ENCODE measurements around the gene TRIP13.

TRIP13 gene

GRCh38 chr5:956941-957747, 64.5 kb downstream of the TRIP13 start:
- no peak for DNase-seq

GRCh38 chr5:957748-958485, 65.2 kb downstream of the TRIP13 start:
- no peak for DNase-seq

- no peak for DNase-seq
Observed at GRCh38 chr5:958701-959571, 66.3 kb downstream of the TRIP13 start.

- no peak for DNase-seq
Observed at GRCh38 chr5:959581-960531, 67.2 kb downstream of the TRIP13 start.

- no peak for DNase-seq
Observed at GRCh38 chr5:960551-960950, 67.9 kb downstream of the TRIP13 start.

- DNase-seq, result no peak
Observed at GRCh38 chr5:961002-961710, 68.5 kb downstream of the TRIP13 start.

GRCh38 chr5:961711-962240, 69.1 kb downstream of the TRIP13 start:
- no peak for DNase-seq

- no peak for DNase-seq
Observed at GRCh38 chr5:962386-962785, 69.7 kb downstream of the TRIP13 start.

- no peak for DNase-seq
Observed at GRCh38 chr5:962801-963200, 70.1 kb downstream of the TRIP13 start.

GRCh38 chr5:963310-963672, 70.6 kb downstream of the TRIP13 start:
- no peak for DNase-seq

GRCh38 chr5:963673-964531, 71.2 kb downstream of the TRIP13 start:
- no peak for DNase-seq

GRCh38 chr5:964821-965220, 72.1 kb downstream of the TRIP13 start:
- DNase-seq, result no peak

GRCh38 chr5:965604-966344, 73.1 kb downstream of the TRIP13 start:
- no peak for DNase-seq

GRCh38 chr5:966345-966710, 73.6 kb downstream of the TRIP13 start:
- DNase-seq, result no peak

GRCh38 chr5:966941-967340, 74.3 kb downstream of the TRIP13 start:
- DNase-seq, result no peak

Measured in suppressor macrophage treated with lipopolysaccharide for 4 hours (primary cell).